ENCODE data around the gene TMEM132D. TPM values are rescaled to one million over a fixed set of nuclear protein-coding genes. Genes with fewer than 3 reads are reported as not detected.

The TMEM132D gene
- total RNA-seq, 1 donor from 2014 or later: 0.06 TPM

DNA sequence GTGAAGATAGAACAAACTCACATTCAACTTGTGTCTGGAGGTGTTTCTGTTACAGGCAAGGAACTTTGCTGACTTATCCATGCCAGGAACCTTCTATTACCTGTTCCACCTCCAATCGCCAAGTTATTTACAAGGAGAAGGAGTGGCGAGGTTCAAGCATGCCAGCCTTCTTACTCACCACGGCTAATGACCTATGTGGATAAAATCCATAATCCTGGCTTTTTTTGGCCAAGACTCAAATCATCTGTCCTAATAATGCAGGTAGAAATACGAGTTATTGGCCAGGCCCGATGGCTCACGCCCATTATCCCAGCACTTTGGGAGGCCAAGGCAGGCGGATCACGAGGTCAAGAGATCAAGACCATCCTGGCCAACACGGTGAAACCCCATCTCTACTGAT, 241.6 kb downstream of the TMEM132D start:
- no peak for TF ChIP-seq CTCF (conservative IDR thresholded peaks at IDR 0.05; ENCODE audit: low read depth, low read length)
- no peak overlapping the region for H3K4me3 ChIP-seq (ENCODE audit: low read depth, low read length)
- DNase-seq (ENCODE audit: low read depth): no peak

DNA sequence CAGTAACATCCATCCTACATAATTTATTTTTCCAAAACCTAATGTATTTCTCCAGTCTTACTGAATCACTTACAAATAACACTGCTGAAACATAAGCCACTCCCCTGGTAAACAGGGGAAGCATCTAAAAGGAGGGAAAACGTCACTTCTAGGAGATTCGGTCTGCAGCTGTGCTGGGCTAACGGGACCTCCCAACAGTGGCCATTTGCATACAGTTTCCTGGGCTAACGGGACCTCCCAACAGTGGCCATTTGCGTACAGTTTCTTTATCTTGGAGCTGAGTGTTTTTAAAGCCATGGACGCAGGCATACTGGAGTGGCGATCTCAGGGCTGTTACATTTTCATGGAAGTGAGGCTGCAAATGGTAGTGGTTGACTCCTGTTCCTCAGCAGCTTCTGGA, 242.9 kb downstream of the TMEM132D start:
- no peak for TF ChIP-seq CTCF (conservative IDR thresholded peaks at IDR 0.05; ENCODE audit: low read depth, low read length)
- no peak overlapping the region for H3K4me3 ChIP-seq (ENCODE audit: low read depth, low read length)
- no peak for DNase-seq (ENCODE audit: low read depth)

GRCh38 chr12:129659961-129660622, 243.7 kb downstream of the TMEM132D start:
- H3K4me3 ChIP-seq (ENCODE audit: low read depth, low read length): no peak overlapping the region
- peak; percentile 2 for DNase-seq (ENCODE audit: low read depth)
- no peak for TF ChIP-seq CTCF (conservative IDR thresholded peaks at IDR 0.05; ENCODE audit: low read depth, low read length)

DNA sequence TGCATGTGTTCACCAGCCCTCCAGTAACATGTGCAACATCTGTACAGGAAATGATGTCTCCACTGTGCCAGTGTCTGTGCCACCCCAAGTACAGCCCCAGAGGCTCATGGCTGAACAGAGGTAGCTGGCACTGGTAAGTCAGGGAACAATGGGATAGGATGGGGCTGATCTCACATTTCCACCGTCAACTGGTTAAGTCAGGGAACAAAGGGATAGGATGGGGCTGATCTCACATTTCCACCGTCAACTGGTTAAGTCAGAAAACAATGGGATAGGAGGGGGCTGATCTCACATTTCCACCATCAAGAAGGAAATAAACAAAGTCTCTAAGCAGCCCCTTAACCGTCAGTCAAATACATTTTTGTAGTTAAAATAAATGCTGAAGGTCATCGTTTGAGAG, 246.6 kb downstream of the TMEM132D start:
- no peak for DNase-seq (ENCODE audit: low read depth)
- no peak overlapping the region for H3K4me3 ChIP-seq (ENCODE audit: low read depth, low read length)
- TF ChIP-seq CTCF (conservative IDR thresholded peaks at IDR 0.05; ENCODE audit: low read depth, low read length): no peak

DNA sequence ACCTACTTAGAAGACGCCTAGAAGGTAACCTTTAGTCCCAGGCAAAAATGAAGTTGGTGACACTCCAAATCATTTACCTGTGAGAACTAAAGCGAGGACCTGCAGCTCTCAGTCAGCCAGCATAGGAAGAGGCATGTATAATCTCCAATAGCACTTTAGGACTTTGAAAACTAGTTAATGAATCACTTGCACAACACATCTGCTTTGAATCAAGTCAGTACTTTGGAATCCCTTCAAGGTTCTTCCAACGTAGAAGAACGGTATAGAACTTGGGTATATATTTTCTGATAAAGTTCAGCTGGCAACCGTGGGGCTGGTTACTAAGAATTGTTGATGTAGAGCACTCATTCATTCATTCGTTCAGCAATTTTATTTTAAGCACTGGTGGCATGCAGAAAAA, 251.9 kb downstream of the TMEM132D start:
- no peak for DNase-seq (ENCODE audit: low read depth)
- TF ChIP-seq CTCF (conservative IDR thresholded peaks at IDR 0.05; ENCODE audit: low read depth, low read length): no peak
- H3K4me3 ChIP-seq (ENCODE audit: low read depth, low read length): no peak overlapping the region

- DNase-seq (ENCODE audit: low read depth): no peak
- TF ChIP-seq CTCF (conservative IDR thresholded peaks at IDR 0.05; ENCODE audit: low read depth, low read length): no peak
- no peak overlapping the region for H3K4me3 ChIP-seq (ENCODE audit: low read depth, low read length)
Measured at GRCh38 chr12:129641926-129642325, 261.9 kb downstream of the TMEM132D start.

DNA sequence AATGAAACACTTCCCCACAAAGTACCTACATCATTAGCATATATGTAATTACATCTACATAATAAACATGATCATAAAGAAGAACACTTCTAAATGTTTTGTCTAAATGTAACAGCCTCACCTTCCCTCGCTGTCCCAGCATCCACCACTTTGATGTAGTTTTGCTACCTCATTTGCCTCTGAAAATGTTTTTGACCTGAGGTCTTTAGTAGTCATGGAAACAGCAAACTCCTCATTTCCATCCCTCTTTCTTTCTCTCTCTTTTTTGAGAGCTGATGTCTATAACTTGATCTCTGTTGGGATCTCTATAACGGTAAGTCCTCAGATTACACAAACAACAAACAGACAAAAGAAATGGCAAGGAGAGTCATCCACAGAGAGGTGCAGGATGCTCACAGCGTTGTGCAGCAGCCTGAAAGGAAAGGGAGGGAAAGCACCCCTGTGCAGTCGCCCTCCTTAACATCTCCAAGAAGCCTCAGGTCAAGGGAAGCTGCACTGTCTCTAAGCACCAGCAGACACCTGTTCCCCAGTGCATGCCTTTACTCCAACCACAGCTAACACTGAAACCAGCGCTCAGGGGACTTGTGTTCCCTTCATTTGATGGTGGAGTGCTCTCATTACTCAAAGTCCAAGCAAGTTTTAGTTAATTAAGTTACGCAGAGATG, 268.7 kb downstream of the TMEM132D start:
- no peak for TF ChIP-seq CTCF (conservative IDR thresholded peaks at IDR 0.05; ENCODE audit: low read depth, low read length)
- H3K4me3 ChIP-seq (ENCODE audit: low read depth, low read length): no peak overlapping the region
- DNase-seq (ENCODE audit: low read depth): no peak
